ENCODE measurements around the gene GPRC5C.

The GPRC5C gene

GRCh38 chr17:74453665-74454196, 21.8 kb downstream of the GPRC5C start:
- peak in 4 of 5 experiments; percentile 46 to 78 (median 58) for DNase-seq

- DNase-seq, result peak in 1 of 5 experiments; percentile 43
These were observed 22.5 kb downstream of the GPRC5C start for GRCh38 chr17:74454197-74455024.

- no peak for DNase-seq
These were observed 23.2 kb downstream of the GPRC5C start for GRCh38 chr17:74455025-74455545.

- no peak for DNase-seq
These were observed 23.9 kb downstream of the GPRC5C start for GRCh38 chr17:74455821-74456220.

- peak; percentile 29 to 61 (median 59) for DNase-seq
These were observed 25.4 kb downstream of the GPRC5C start for GRCh38 chr17:74457146-74457819.

GRCh38 chr17:74457820-74458166, 25.9 kb downstream of the GPRC5C start:
- no peak for DNase-seq

GRCh38 chr17:74458835-74459234, 26.9 kb downstream of the GPRC5C start:
- no peak for DNase-seq

- DNase-seq, result no peak
These were observed 27.7 kb downstream of the GPRC5C start for GRCh38 chr17:74459622-74460021.

GRCh38 chr17:74460241-74460640, 28.4 kb downstream of the GPRC5C start:
- DNase-seq, result no peak

GRCh38 chr17:74460996-74461395, 29.1 kb downstream of the GPRC5C start:
- DNase-seq, result no peak

- DNase-seq, result no peak
These were observed 29.7 kb downstream of the GPRC5C start for GRCh38 chr17:74461611-74462010.

- DNase-seq, result peak in 1 of 5 experiments; percentile 35
These were observed 33.0 kb downstream of the GPRC5C start for GRCh38 chr17:74464730-74465377.

GRCh38 chr17:74465378-74466110, 33.7 kb downstream of the GPRC5C start:
- DNase-seq, result peak in 1 of 5 experiments; percentile 23

GRCh38 chr17:74466111-74466827, 34.4 kb downstream of the GPRC5C start, which contains the start of gene CD300A:
Gene CD300A, plus strand, starts transcription at chr17:74466634. Its CDS starts 70 bp downstream, at chr17:74466704.
- peak in 1 of 5 experiments; percentile 41 for DNase-seq

- DNase-seq, result peak in 1 of 5 experiments; percentile 56
These were observed 34.9 kb downstream of the GPRC5C start for GRCh38 chr17:74466828-74467184.

GRCh38 chr17:74467221-74467951, 35.5 kb downstream of the GPRC5C start:
- peak in 1 of 5 experiments; percentile 47 for DNase-seq

- no peak for DNase-seq
These were observed 39.5 kb downstream of the GPRC5C start for GRCh38 chr17:74471341-74471740.

- DNase-seq, result no peak
These were observed 41.0 kb downstream of the GPRC5C start for GRCh38 chr17:74472890-74473289.

- no peak for DNase-seq
These were observed 41.4 kb downstream of the GPRC5C start for GRCh38 chr17:74473294-74473693.

GRCh38 chr17:74474043-74474792, 42.3 kb downstream of the GPRC5C start:
- peak in 2 of 5 experiments; percentile 65 to 78 for DNase-seq

Measured in T-helper 2 cell (primary cell).